HuH-7.5 (cell line): ENCODE measurements around the gene CENPC.
"Not testable (repeated sequence)": the region's sequence is repeated elsewhere in the genome, so short reads cannot be mapped to it uniquely, and the experiment has no call there.

Experiments used
- DNase-seq: peaks from one replicate; pipeline ENCODE4 v3.0.0; 2011; ENCODE audit warnings: low spot score

Gene CENPC

GRCh38 chr4:67545199-67546003 lies at the start of gene CENPC:
Gene CENPC, minus strand, starts transcription at chr4:67545503. Its CDS starts 148 bp downstream, at chr4:67545355.
- peak; percentile 64 for DNase-seq

GRCh38 chr4:67593741-67594175 lies 48.5 kb upstream of the CENPC start:
- DNase-seq = no peak

GRCh38 chr4:67587156-67587555 lies 41.9 kb upstream of the CENPC start:
- DNase-seq = no peak

- DNase-seq = no peak
These were observed 39.2 kb upstream of the CENPC start for GRCh38 chr4:67584496-67584895.

- DNase-seq = no peak
These were observed 36.6 kb upstream of the CENPC start for GRCh38 chr4:67581913-67582312.

- no peak for DNase-seq
These were observed 36.0 kb upstream of the CENPC start for GRCh38 chr4:67581208-67581857.

- DNase-seq = no peak
These were observed 35.3 kb upstream of the CENPC start for GRCh38 chr4:67580577-67580976.

- DNase-seq = no peak
These were observed 31.2 kb upstream of the CENPC start for GRCh38 chr4:67576538-67576937.

- DNase-seq = no peak
These were observed 30.8 kb upstream of the CENPC start for GRCh38 chr4:67576059-67576466.

- DNase-seq = no peak
These were observed 30.1 kb upstream of the CENPC start for GRCh38 chr4:67575232-67576058.

GRCh38 chr4:67573193-67573592 lies 27.9 kb upstream of the CENPC start:
- no peak for DNase-seq

GRCh38 chr4:67571975-67572374 lies 26.7 kb upstream of the CENPC start:
- DNase-seq = no peak

- no peak for DNase-seq
These were observed 25.2 kb upstream of the CENPC start for GRCh38 chr4:67570537-67570936.

GRCh38 chr4:67568820-67569219 lies 23.5 kb upstream of the CENPC start:
- no peak for DNase-seq

- DNase-seq = no peak
These were observed 21.0 kb upstream of the CENPC start for GRCh38 chr4:67566335-67566734.

GRCh38 chr4:67565284-67565683 lies 20.0 kb upstream of the CENPC start:
- DNase-seq = no peak

GRCh38 chr4:67558493-67558892 lies 13.2 kb upstream of the CENPC start, which contains the start of gene STAP1:
Gene STAP1, plus strand, starts transcription at chr4:67558727. Its CDS starts 83 bp downstream, at chr4:67558810.
- no peak for DNase-seq

- DNase-seq = no peak
These were observed 11.1 kb upstream of the CENPC start for GRCh38 chr4:67556436-67556835.

- no peak for DNase-seq
These were observed 10.1 kb upstream of the CENPC start for GRCh38 chr4:67555447-67555846.

GRCh38 chr4:67554096-67554495 lies 8.8 kb upstream of the CENPC start:
- no peak for DNase-seq

- DNase-seq = not testable (repeated sequence)
These were observed 7.0 kb upstream of the CENPC start for GRCh38 chr4:67552146-67552792.

- DNase-seq = no peak
These were observed 5.6 kb upstream of the CENPC start for GRCh38 chr4:67550857-67551256.
